Smooth muscle cell (in vitro differentiated cells): Measurements from ENCODE around the gene CDKN2A. TPM values are rescaled to one million over a fixed set of nuclear protein-coding genes. Genes with fewer than 3 reads are reported as not detected.

ENCODE experiments used
- DNase-seq: peaks from one replicate; lab custom pipeline; 2025; ENCODE audit not compliant: unreplicated experiment; lab: John Stamatoyannopoulos, UW
- H2AFZ ChIP-seq: fragments of 200-600 bp; sonication (generic); 2 replicates; pipeline ENCODE4 v1.6.0; 2016; ENCODE audit warnings: antibody characterized with exemption, low read depth, mild to moderate bottlenecking
- H3F3A ChIP-seq: fragments of 200-600 bp; sonication (generic); 2 replicates; pipeline ENCODE4 v1.6.0; 2017; ENCODE audit warnings: antibody characterized with exemption, low read depth
- H3K27ac ChIP-seq: fragments of 200-600 bp; sonication (generic); 2 replicates; pipeline ENCODE4 v1.5.1; 2016; ENCODE audit warnings: low read depth, mild to moderate bottlenecking
- H3K27me3 ChIP-seq: fragments of 200-600 bp; sonication (generic); 2 replicates; pipeline ENCODE4 v1.6.1; 2016; ENCODE audit warnings: low read depth, mild to moderate bottlenecking
- H3K36me3 ChIP-seq: fragments of 200-600 bp; sonication (generic); 2 replicates; pipeline ENCODE4 v1.5.1; 2016; ENCODE audit warnings: low read depth
- H3K4me1 ChIP-seq: fragments of 200-600 bp; sonication (generic); 2 replicates; pipeline ENCODE4 v1.5.1; 2016; ENCODE audit warnings: low read depth
- H3K4me2 ChIP-seq: fragments of 200-600 bp; sonication (generic); 2 replicates; pipeline ENCODE4 v1.6.0; 2016; ENCODE audit warnings: mild to moderate bottlenecking
- H3K4me3 ChIP-seq: fragments of 200-600 bp; sonication (generic); 2 replicates; pipeline ENCODE4 v1.5.1; 2016; ENCODE audit warnings: mild to moderate bottlenecking
- H3K79me2 ChIP-seq: fragments of 200-600 bp; sonication (generic); 2 replicates; pipeline ENCODE4 v1.6.0; 2016; ENCODE audit warnings: low read depth, mild to moderate bottlenecking
- H3K9ac ChIP-seq: fragments of 200-600 bp; sonication (generic); 2 replicates; pipeline ENCODE4 v1.6.0; 2016; ENCODE audit warnings: low read depth
- H3K9me3 ChIP-seq: fragments of 200-600 bp; sonication (generic); replicated peaks from 2 replicates; pipeline ENCODE4 v1.5.1; 2016; ENCODE audit warnings: low read depth
- H4K20me1 ChIP-seq: fragments of 200-600 bp; sonication (generic); 2 replicates; pipeline ENCODE4 v1.6.0; 2016; ENCODE audit warnings: low read depth
- WGBS: methylation state at CpG from one replicate; pipeline ENCODE4 v1.1.7; 2016; ENCODE audit warnings: low lambda C conversion rate; 5-methylcytosine and 5-hydroxymethylcytosine counted together
- polyA plus RNA-seq: library from polyadenylated mRNA; unstranded; fragments of >200 nt; fragmentation: Nextera tagmentation; extraction: Ambion mirVana; gene quantifications from 2 replicates; pipeline ENCODE4 v1.2.1, GENCODE V29; 2016
- total RNA-seq: library from RNA; depleted of rRNA; stranded (reverse); fragments of >200 nt; gene quantifications from 2 replicates; pipeline ENCODE4 v1.2.3, GENCODE V29; 2014
- TF ChIP-seq, protein P1 (sequence below): fragments of 200-600 bp; sonication (generic); IDR thresholded peaks from 2 replicates; pipeline ENCODE4 v1.5.1; 2017; ENCODE audit warnings: borderline replicate concordance, mild to moderate bottlenecking, antibody characterized with exemption; ENCODE audit not compliant: insufficient read depth, poor library complexity, severe bottlenecking

Gene CDKN2A
- total and polyA plus RNA-seq, 2 experiments from 2014 or later: 69.4 to 77.5 TPM

DNA sequence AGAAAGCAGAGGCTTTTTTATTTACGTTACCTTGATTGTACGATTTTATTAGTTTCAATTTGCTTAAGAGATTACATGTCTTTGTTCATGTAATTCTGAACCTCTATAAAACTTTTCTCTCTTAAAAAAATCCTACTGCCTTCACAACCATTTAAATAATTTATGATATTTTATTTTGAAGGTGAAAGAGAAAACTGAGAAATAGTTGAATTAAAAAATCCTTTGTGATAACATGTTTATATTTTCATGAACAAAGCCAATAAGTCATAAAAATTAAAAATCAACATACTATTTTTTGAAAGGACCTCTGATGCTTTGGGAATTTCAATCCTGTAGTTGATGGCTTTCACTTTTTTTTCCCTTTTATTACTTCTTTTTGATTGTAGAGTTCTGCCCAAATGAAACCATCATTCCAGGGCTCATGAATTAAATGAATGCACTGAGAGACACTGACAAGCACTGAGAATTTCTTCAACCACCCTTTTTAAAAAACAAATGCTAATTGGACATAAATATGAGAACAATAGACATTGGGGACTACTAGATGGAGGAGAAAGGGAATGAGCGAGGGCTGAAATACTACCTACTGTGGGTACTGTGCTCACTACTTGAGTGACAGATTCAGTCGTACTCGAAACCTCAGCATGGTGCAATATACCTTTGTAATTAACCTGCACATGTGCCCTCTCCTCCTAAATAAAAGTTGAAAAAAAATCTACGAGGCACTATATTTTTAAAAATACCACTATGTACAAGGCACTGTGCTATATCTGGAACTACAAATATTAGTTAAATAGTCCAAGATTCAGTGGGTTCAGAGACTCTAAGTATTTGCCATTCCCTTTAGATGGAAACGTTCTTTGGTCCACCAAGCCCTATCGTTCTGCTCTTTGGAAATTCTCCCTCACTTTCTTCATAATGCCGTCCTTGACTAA lies 5.9 kb downstream of the CDKN2A start:
- H3K27ac ChIP-seq: no peak overlapping the region
- DNase-seq: no peak
- no peaks in the 10 kb centered on the region for H4K20me1 ChIP-seq
- H3K9me3 ChIP-seq: no peaks in the 10 kb centered on the region
- H3K4me2 ChIP-seq: no peak overlapping the region
- no peak overlapping the region for H2AFZ ChIP-seq
- 63% methylated on average over 9 of the region's 9 CpGs for WGBS
- peaks cover under 1% of the 10 kb centered on the region for H3K4me1 ChIP-seq
- TF ChIP-seq, protein P1, sequence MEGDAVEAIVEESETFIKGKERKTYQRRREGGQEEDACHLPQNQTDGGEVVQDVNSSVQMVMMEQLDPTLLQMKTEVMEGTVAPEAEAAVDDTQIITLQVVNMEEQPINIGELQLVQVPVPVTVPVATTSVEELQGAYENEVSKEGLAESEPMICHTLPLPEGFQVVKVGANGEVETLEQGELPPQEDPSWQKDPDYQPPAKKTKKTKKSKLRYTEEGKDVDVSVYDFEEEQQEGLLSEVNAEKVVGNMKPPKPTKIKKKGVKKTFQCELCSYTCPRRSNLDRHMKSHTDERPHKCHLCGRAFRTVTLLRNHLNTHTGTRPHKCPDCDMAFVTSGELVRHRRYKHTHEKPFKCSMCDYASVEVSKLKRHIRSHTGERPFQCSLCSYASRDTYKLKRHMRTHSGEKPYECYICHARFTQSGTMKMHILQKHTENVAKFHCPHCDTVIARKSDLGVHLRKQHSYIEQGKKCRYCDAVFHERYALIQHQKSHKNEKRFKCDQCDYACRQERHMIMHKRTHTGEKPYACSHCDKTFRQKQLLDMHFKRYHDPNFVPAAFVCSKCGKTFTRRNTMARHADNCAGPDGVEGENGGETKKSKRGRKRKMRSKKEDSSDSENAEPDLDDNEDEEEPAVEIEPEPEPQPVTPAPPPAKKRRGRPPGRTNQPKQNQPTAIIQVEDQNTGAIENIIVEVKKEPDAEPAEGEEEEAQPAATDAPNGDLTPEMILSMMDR: no peak
- H3F3A ChIP-seq: no peaks in the 10 kb centered on the region
- H3K9ac ChIP-seq: no peak overlapping the region
- H3K4me3 ChIP-seq: no peak overlapping the region
- H3K79me2 ChIP-seq: peaks cover 22% of the 10 kb centered on the region
- H3K27me3 ChIP-seq: peaks cover 68% of the 10 kb centered on the region
- no peaks in the 10 kb centered on the region for H3K36me3 ChIP-seq

DNA sequence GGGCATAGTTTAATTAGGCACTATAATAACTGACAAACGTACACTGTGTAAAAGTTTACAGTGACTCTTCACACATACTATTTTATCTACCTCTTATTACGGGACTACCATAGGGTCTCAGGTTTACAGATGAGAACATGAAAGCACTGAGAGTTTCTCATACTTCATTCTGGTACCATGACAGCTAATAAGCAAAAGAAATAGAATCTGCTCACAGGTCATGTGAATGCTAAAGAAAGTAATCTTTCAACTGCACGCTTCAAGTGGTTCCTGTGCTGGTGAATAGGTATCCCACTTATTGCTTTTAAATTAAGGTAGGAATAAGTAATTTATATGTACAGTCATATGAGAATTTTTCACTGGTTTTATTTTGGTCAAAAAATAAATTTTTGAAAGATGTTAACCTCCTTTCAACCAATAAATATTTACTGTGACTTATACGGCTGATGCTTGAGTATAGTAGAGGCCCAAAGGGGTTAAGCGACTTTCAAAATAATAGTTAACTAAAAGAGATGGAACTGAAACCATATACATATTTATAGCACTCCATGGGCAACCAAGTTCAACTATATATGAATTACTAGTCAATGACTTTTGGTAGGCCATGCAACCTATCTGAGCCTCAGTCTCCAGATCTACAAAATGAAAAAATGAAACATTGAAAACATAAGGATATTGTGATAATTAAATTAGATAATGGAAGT lies 8.1 kb downstream of the CDKN2A start:
- Histone ChIP-seq H3K79me2 (peaks cover 4% of the 10 kb centered on the region), H3K4me1 (no peaks in the 10 kb centered on the region), H3K4me2 (peak overlapping the region; percentile 80), H3K4me3 (no peak overlapping the region), H3K27me3 (peaks cover 83% of the 10 kb centered on the region), H4K20me1 (no peaks in the 10 kb centered on the region), H3F3A (no peaks in the 10 kb centered on the region), H3K36me3 (no peaks in the 10 kb centered on the region), H3K9me3 (no peaks in the 10 kb centered on the region), H2AFZ (no peak overlapping the region), H3K27ac (no peak overlapping the region), H3K9ac (no peak overlapping the region)
- no peak for DNase-seq
- TF ChIP-seq, protein P1: no peak
- 96% methylated on average over 5 of the region's 5 CpGs for WGBS

DNA sequence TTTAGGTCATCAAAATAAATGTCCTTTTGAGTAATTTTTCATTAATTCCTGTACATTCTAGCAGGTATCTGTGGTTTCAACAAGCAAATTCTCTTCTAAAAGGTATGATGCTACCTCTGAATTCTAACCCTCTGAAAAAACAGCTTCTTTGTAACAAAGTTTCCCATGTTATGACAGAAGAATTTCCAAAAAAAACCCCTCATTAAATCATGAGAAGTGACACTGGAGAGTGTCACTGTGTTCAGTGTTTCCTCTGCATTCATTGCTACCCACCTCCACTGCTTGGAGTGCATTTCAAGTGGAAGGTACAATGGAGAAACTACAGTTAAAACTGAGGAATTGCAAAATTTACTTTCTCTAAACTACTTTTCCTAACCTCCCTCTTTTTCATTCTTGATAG lies 10.1 kb downstream of the CDKN2A start:
- H3K9me3 ChIP-seq: no peaks in the 10 kb centered on the region
- no peak overlapping the region for H3K4me3 ChIP-seq
- TF ChIP-seq, protein P1: no peak
- no peak overlapping the region for H3K4me2 ChIP-seq
- peaks cover 79% of the 10 kb centered on the region for H3K27me3 ChIP-seq
- no peaks in the 10 kb centered on the region for H3K36me3 ChIP-seq
- DNase-seq: no peak
- no peaks in the 10 kb centered on the region for H3F3A ChIP-seq
- no peaks in the 10 kb centered on the region for H3K4me1 ChIP-seq
- no peaks in the 10 kb centered on the region for H4K20me1 ChIP-seq
- H3K9ac ChIP-seq: no peak overlapping the region
- H3K79me2 ChIP-seq: no peaks in the 10 kb centered on the region
- H3K27ac ChIP-seq: no peak overlapping the region
- no peak overlapping the region for H2AFZ ChIP-seq
